ENCODE results near the gene AFF1.
"Not testable (repeated sequence)": the region's sequence is repeated elsewhere in the genome, so short reads cannot be mapped to it uniquely, and the experiment has no call there.

AFF1 gene

DNA sequence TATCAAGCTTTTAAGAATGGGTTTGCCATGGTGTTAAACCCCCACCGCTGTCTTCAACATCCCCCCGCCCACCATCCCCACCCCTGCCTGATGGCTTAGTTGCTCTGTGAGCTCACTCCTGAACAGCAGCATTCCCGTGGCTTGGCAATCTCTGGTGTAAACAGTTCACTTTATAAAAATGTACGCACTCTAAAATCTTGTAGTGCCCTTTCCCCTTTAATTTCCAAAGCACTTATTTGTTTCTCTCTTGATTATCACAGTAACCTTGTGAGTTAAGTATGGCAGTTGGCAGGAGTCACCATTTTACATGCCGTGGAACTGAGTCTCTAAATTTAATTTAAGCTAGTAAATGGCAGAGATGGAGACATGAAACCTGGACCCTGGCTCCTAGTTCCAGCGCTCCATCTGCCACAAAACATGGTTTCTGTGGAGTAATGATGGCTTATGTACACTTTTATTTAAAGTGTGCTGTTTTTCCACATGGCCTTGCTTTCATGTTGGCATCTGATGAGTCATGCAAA, 123.1 kb downstream of the AFF1 start:
- DNase-seq (ENCODE audit: low read depth): no peak

DNA sequence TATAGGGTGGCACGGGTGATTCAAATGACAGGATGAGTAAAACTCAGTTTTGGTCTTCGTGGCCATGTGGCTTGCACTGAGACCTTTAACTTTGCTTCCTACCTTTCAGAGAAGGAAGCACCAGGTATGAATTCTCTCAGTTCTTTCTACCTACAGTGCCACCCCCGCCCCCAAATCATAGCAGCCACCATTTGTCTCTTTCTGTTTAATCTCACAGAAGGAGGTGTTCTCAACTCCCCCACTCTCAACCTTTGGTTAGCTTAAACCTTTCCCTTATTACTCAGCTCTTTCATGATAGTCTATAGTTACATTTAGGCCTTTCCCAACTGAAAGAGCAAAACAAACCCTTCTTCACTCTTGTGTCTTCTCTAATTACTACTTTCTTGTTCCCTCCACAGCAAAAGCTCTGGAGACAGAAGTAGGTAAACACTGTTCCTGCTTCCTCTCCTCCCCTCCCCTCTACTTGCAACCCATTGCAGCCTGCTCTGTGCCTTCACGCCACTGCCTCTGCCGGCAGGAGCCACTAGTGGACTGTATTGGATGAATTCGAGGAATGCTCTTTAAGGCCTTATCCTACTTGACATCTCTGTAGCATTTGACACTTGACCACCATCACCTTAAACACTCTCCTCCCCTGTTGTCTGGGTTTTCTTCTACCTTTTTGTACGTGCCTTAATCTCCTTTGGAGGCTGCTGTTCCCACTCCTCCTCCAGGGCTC, 123.7 kb downstream of the AFF1 start:
- DNase-seq (ENCODE audit: low read depth): peak; percentile 13

DNA sequence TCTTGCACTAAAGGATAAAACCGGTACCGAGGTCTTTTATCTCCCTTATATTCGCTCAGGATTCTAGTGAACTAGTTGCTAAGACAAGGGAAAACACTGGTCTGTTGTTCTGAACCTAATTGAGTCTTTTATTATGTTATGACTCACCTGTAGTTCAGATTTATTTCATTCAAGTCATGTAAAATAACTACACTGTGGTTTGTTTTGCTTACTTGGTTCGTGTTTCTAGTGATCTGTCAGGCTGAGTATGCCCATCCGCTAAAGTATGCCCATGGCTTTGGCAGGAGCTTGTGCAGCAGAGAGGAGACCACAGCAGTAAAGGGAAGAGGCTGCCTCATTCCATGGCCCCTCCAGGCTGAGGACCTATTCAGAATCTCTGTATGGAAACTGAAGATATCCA, 126.1 kb downstream of the AFF1 start:
- no peak for DNase-seq (ENCODE audit: low read depth)

DNA sequence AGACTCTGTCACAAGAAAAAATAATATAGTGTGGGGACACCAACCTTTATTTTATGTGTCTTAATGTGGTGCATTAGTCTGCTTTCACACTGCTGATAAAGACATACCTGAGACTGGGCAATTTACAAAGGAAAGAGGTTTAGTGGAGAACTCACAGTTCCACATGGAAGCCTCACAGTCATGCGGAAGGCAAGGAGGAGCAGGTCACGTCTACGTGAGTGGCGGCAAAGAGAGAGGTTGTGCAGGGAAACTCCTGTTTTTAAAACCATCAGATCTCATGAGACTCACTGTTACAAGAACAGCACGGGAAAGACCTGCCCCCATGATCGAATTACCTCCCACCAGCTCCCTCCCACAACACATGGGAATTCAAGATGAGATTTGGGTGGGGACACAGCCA, 130.2 kb downstream of the AFF1 start:
- DNase-seq (ENCODE audit: low read depth): no peak

DNA sequence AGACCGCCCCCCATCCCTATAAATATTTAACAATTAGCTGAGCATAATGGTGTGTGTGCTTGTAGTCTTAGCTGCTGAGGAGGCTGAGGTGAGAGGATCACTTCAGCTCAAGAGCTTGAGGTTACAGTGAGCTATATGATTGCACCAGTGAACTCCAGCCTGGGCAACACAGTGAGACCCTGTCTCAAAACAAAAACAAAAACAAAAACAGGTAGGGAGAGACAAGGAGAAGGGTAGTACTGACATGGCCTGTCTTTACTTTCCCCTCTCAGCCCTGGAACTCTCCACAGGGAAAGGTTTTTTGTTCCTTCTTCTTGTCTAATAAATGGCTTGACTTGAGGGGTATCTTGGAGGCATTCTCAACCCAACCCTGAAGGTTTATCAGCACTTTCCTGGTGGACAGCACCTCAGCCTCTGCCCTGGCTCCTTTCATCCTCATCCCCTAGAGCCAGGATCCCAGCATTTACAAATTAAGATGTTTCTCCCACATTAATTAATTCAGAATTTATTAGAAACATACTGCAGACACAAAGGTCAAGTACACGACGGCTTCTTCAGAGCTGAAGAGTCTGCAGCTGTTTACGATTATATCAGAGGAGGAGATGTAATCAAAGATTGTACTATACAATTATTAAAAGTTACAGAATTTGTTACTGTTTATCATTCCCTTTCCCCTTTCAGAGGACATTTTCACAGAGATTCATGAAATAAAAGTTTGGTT, 131.8 kb downstream of the AFF1 start:
- no peak for DNase-seq (ENCODE audit: low read depth)

DNA sequence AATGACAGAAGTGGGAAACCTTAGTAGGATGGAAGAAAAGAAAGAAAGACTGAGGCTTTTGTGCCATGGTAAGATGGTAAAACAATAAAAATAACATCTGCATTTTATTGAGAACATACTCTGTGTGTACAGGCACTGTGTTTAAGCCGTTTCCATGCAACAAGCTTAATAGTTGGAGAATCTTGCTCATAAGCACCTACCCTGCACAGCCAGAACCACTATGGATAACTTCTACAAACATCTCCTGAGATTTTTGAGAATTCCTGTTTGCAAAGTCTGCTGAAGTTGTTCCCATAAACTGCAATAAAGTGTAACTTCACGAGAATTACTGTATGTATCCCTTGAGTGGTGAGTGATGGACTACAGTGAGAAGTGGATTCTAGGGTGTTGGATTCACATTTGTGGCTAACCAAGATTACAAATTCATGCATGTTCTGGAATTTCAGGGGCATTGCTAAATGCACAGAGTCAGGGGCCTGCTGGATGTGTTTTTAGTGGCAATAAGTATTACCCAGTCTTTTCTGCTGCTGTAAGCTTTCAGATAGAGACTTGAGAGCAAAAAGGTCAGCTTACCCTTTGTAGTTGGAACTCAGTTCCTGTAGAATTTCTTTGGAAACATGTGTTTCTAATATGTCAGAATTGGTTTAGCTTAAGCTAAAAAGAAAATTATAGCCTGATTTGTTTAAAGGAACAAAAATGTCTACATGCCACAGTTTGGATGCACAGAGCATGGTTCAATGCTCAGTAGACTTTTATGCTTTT, 132.5 kb downstream of the AFF1 start:
- DNase-seq (ENCODE audit: low read depth): no peak

DNA sequence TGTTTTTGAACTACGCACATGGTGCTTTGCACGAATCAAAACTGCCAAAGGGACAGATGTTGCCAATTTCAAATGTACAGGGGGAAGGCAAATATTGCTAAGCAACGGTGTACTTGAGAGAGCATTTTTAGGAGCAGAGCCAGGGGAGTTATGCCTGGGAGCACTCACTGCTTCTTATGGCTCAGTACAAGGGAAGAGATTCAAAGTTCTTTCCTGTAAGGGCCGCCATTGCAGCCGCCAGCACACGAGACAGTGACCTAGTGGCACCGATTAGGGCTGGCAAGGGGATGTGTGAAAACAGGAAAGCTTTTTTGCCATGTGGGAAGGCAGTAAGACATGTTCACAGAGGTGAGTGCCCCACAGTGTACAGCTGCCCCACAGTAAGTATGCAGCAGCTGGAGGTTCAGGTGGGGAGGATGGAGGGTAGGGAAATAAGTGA, 133.8 kb downstream of the AFF1 start:
- no peak for DNase-seq (ENCODE audit: low read depth)

DNA sequence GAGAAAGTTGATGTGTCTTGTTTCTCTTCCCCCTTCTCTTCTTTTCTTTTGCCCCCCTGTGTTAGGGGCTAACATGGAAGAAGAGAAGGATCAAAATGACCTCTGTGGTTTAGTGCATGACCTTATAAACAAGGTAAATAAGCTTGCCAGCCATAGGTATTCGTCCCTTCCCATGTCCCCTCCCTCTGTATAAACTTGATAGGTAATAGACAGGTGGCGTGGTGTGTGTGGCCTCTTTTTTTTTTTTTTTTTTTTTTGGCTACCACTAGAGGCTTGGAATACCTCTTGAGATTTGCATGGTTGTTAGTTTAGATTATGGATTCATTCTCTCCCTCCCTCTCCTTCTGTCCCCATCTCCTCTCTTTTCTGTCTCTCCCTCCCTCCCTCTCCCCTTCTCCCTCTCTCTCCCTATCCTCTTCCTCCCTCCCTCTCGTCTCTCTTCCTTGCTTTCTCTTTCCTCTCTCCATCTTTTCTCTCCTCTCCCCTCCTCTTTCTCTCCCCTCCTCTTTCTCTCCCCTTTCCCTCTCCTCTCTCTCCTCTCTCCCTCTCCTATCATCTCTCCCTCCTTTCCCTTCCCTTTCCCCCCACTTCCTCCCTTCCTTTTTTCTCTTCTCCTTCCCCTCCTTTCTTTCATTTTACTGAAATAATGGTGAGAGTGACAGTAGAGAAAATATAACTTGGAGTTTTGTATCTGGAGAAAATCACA, 134.4 kb downstream of the AFF1 start:
- no peak for DNase-seq (ENCODE audit: low read depth)

DNA sequence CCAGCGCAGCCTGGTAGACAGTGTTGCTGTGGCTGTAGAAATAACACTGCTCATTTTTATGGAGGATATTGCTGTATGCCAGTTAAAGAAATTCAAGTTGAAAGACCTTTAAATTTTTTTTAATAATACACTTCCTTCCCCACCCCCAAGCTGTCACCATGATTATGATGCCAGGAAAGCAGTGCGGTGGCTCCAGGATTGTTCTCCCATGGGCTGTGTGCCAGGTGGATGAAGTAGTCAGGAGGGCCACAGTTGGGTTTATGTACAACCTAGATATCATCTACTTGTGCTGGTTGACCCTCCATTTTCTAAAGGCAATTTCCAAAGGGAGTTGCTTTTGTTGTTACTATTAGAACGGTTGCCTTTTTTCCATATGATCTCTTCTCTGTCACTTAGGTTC, 136.6 kb downstream of the AFF1 start:
- no peak for DNase-seq (ENCODE audit: low read depth)

DNA sequence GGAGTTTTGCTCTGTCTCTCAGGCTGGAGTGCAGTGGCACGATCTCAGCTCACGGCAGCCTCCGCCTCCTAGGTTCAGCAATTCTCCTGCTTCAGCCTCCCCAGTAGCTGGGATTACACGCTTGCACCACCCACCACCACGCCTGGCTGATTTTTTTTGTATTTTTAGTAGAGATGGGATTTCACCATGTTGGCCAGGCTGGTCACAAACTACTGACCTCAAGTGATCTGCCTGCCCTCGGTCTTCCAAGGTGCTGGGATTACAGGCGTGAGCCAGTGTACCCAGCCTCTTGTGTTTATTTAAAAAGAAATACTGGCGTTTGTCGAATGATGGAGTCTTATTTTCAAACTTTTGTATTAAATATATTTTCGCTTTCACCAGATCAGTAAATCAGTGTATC, 137.7 kb downstream of the AFF1 start:
- DNase-seq (ENCODE audit: low read depth): not testable (repeated sequence)

DNA sequence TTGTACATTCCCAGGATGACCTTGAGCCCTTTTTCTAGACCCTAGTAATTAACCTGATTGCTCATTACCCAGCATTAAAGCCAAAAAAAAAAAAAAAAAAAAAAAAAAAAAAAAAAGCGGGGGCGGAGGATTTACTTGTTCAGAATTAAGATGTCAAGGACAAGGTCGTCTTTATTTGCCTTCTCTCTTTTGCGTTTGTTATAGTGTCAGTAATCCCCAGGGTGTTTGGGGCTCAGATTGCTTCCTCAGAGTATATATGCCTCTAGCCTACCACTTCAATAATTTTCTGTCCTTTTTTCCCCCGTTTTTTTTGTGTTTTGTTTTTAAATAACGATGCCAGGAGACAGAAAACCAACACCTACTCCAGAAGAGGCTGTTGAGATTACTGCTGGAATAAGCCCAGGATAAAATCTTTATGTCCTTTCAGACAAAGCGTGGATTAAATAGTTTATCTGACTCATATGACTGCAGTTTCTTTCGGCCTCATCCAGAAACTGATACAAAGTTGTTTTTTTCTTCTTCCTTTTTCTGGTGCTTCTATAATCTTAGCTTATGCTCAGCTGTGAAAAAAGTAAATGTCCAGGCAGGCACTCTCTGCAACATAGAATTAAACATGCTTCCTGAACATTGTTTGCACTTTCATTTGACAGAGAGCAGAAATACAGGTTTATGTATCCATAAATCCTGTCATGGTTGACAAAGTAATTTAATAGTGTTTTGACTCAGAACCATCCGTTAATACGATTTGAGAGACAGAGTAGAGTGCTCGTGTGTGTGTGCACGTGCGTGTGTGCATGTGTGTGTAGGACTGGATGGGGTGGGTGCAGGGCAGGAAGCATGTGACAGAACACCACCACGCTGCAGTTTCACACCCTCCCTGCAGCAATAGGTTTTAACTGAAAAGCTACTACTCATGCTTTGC, 138.6 kb downstream of the AFF1 start:
- no peak for DNase-seq (ENCODE audit: low read depth)

DNA sequence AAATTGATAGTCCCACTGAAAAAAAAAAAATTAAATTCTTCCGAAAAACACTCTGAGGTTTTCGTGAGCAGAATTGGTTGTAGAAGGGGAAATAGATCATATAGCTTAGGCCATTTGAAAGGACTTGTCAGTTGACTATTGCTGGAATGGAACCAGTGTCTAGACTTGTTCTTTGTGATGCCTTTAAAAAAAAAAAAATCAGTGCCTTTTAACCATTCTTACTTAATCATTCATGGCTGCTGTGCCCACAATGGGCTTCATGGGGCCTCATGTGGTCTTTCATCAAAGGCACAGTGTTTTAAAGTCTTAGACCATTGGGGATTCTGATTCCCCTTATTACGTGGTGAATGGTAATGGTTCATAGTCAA, 139.3 kb downstream of the AFF1 start:
- DNase-seq (ENCODE audit: low read depth): no peak

DNA sequence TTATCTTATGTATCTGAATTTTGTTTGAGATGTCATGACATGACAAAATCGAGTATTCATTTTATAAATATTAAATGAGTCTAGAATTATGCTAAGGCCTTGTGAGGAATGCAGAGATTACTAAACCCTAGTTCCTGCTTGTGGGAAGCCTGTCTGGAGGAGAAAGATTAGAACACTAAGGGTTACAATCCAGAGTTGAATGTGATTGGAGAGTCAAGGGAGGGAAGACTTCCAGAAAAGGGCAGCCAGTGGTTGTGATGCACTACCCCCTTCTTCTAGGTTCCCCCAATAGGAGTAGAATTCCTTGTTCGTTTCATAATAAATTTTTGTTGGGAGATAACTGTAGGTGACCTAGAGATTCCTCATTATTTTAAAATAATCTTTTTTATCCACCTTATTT, 141.1 kb downstream of the AFF1 start:
- no peak for DNase-seq (ENCODE audit: low read depth)

DNA sequence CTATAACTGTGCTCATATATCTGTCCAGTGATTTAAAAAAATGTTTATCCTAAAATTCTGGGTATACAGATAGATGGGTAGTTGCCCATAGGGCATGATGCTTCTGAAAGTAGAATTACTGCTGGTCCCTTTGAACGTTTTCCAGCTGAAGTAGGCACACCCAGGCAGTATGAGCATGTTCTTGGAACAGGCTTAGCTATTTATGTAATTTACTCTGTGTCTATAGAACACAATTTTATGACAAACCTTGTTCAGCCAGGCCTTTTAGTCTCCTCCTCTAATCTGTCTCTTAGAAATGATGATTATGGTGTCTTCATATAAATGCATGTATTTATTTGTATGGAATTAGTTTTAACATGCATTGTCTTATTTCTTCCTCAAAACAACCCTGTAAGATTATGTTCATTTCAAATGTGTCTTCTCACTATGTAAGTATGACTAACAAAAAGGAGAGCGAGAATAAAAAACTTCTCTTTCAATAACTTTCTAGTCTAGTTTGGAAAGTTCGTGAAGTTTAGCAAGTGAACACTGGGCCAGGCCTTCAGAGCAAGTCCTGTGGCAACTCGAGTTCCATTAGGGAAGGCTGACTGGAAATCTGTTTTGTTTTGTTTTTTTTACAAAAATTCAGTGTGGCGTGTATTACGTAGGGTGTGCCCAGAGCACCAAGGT, 142.0 kb downstream of the AFF1 start:
- DNase-seq (ENCODE audit: low read depth): no peak

DNA sequence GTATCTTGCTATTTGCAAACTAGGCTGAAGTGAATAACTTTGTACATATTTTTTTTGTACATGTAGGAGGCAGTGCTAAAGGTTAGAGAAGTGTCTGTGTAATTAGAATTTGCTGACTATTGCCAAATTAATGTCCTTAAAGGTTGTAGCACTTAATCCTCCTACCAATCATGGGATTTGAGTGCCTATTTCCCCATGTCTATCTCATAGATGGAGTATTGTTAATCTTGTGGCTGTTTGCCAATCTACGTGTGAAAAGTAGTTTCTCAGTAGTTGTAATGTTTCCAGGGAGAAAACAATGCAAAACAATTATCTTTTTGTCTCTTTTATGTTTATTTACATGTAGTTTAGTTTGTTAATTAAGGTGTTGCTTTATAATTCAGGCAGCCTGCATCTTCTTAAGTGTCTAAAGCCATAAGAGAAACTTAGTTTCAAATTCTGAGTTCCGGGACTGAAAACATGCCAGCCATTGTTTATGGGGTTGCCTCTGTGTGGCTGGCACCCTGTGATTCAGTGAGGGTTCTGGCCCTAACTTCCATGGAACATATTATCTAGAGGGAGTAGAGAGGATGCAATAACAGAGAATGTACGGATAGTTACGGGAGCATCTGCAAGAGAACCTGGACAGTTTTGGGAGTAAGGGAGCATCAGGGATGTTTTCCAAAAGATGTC, 143.2 kb downstream of the AFF1 start:
- no peak for DNase-seq (ENCODE audit: low read depth)

DNA sequence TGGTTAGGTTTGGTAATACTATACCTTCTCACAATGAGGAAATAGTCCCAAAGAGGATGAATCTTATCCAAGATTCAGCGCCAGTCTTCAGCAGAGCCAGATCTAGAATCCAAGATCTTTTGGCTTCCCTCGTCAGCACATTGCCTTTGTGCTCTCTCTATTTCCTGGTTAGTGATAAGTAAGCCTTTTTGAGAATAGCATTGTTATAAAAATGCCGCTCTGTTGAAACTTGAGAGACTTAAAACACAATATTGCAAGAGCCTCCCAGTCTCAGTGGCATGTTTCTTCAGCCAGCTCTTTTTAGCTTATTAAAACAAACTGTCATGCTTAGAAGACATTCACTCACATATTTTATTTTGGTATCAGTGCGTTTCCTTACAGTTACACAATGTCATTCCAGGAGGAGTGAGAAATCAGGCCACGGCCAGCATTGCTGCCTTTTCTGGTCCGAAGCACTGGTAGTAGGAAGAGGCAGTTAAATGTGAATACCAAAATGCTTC, 144.2 kb downstream of the AFF1 start:
- no peak for DNase-seq (ENCODE audit: low read depth)

DNA sequence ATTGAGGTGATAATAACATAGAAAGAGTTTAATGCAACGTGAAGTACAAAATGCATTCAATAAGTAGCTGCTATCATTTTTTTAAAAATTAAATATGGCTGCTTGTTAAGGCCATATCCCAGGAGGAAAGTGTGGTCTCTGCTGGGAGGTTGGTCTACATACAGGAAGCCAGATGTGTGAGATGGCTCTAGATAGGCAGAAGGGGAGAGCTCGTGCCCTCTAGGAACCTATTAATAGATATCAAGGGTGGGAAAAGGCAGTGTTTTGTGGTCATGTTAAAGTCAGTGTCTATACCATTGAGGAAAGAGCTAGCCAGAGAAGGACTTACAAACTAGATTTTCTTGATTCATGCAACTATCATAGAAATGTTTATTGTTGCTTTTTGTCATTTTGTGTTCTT, 145.2 kb downstream of the AFF1 start:
- no peak for DNase-seq (ENCODE audit: low read depth)

DNA sequence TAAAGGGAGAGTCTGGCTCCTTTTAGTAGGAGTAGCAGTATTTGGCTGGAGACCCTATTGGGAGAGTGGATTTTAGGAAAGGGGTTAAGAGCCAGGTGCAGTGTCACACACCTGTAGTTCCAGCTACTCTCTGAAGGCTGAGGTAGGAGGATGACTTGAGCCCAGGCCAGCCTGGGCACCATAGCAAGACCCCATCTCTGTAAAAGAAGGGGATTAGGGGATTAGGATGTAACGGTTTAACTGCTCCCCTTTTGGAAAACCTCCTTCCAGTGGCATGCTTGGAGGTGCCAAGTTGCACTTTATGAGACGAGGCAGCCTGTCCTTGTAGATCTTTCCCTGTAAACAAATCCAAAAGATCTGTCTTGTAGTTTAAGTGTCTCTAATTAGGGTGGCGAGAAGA, 145.7 kb downstream of the AFF1 start:
- no peak for DNase-seq (ENCODE audit: low read depth)

DNA sequence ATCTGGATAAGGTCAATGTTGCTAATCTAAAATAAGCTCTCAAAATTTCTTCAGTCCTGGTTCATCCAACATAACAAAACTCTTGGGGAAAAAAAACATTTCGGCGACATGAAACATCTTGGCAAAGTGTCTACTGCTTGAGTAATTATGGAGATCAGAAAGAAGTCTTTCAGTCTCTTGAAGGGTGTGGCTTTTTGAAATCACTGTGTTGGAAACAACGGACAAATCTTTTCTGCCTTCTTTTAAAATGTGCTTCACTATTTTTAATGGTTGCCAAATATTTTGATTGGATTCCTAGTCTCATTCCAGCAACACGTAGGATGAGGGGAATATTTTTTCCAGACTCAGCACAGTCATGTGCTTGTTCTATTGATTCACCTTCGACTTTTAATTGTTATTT, 147.0 kb downstream of the AFF1 start:
- no peak for DNase-seq (ENCODE audit: low read depth)

DNA sequence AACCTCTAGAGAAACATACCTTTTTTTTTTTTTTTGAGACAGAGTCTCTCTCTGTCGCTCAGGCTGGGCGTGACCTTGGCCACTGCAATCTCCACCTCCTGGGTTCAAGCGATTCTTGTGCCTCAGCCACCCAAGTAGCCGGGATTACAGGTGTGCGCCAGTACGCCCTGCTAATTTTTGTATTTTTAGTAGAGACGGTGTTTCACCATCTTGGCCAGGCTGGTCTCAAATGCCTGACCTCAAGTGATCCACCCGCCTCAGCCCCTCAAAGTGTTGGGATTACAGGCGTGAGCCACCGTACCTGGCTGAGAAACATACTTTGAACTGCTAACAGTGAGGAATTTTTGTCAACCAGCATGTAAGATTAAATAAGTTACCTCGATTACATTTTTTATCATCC, 150.9 kb downstream of the AFF1 start:
- not testable (repeated sequence) for DNase-seq (ENCODE audit: low read depth)
